GM21786 (cell line): Measurements from ENCODE around the gene RAB3GAP1.

Experiments used
- ATAC-seq: cut with Tn5 transposase; IDR thresholded peaks from one replicate; pipeline ENCODE4 v1.9.1; 2021; ENCODE audit not compliant: unreplicated experiment

RAB3GAP1 gene

GRCh38 chr2:135162377-135162776 is 110.3 kb downstream of the RAB3GAP1 start:
- ATAC-seq, result no peak

- ATAC-seq, result no peak
Measured at GRCh38 chr2:135162786-135163185, 110.7 kb downstream of the RAB3GAP1 start.

- ATAC-seq, result no peak
Measured at GRCh38 chr2:135163306-135163705, 111.2 kb downstream of the RAB3GAP1 start.

GRCh38 chr2:135163901-135164300 is 111.8 kb downstream of the RAB3GAP1 start:
- ATAC-seq, result no peak

- no peak for ATAC-seq
Measured at GRCh38 chr2:135164431-135164830, 112.3 kb downstream of the RAB3GAP1 start.

GRCh38 chr2:135167273-135167672 is 115.2 kb downstream of the RAB3GAP1 start:
- ATAC-seq, result no peak

GRCh38 chr2:135168204-135168856 is 116.2 kb downstream of the RAB3GAP1 start:
- no peak for ATAC-seq

GRCh38 chr2:135169900-135170753 is 118.0 kb downstream of the RAB3GAP1 start:
- no peak for ATAC-seq

- ATAC-seq, result no peak
Measured at GRCh38 chr2:135174049-135174809, 122.1 kb downstream of the RAB3GAP1 start.

- ATAC-seq, result no peak
Measured at GRCh38 chr2:135174810-135175093, 122.7 kb downstream of the RAB3GAP1 start.

GRCh38 chr2:135175177-135175576 is 123.1 kb downstream of the RAB3GAP1 start:
- ATAC-seq, result no peak

GRCh38 chr2:135179689-135180088 is 127.6 kb downstream of the RAB3GAP1 start:
- no peak for ATAC-seq

- no peak for ATAC-seq
Measured at GRCh38 chr2:135182190-135182589, 130.1 kb downstream of the RAB3GAP1 start.

- ATAC-seq, result no peak
Measured at GRCh38 chr2:135182601-135183000, 130.5 kb downstream of the RAB3GAP1 start.

GRCh38 chr2:135183822-135184221 is 131.7 kb downstream of the RAB3GAP1 start:
- no peak for ATAC-seq

- no peak for ATAC-seq
Measured at GRCh38 chr2:135186054-135186453, 134.0 kb downstream of the RAB3GAP1 start.

- no peak for ATAC-seq
Measured at GRCh38 chr2:135187270-135187669, 135.2 kb downstream of the RAB3GAP1 start.

GRCh38 chr2:135189148-135189547 is 137.1 kb downstream of the RAB3GAP1 start:
- no peak for ATAC-seq

GRCh38 chr2:135190799-135191198 is 138.7 kb downstream of the RAB3GAP1 start:
- no peak for ATAC-seq

- no peak for ATAC-seq
Measured at GRCh38 chr2:135198481-135198880, 146.4 kb downstream of the RAB3GAP1 start.

GRCh38 chr2:135202751-135203150 is 150.7 kb downstream of the RAB3GAP1 start:
- no peak for ATAC-seq

- ATAC-seq, result no peak
Measured at GRCh38 chr2:135203944-135204343, 151.9 kb downstream of the RAB3GAP1 start.
